ENCODE measurements around the gene BLOC1S2. TPM values are rescaled to one million over a fixed set of nuclear protein-coding genes. Genes with fewer than 3 reads are reported as not detected.

The BLOC1S2 gene
- polyA plus RNA-seq, 2 of the 4 experiments (the other 2 are of a cell fraction) = 90.9 to 91.0 TPM

- Histone ChIP-seq H3K4me2 (peak overlapping the region; percentile 23; the same call in 1 of the 3 replicates), H3K4me3 (no peak overlapping the region), H3K9me3 (no peaks in the 10 kb centered on the region), H3K4me1 (peaks cover 26% of the 10 kb centered on the region), H3K27ac (peak overlapping the region in 1 of 2 experiments; percentile 28; a peak in 2 of 6 replicates)
- TF ChIP-seq RAD21 (conservative IDR thresholded peaks at IDR 0.05 in 1 of 2, IDR thresholded peaks at IDR 0.05 in 1 of 2) (no peak), FOSL2 (IDR thresholded peaks at IDR 0.05) (peak; percentile 47; the same call in 1 of the 2 replicates), FOSL2 (CRISPR knock-in tag; IDR thresholded peaks at IDR 0.05) (no peak), ZFP36 (IDR thresholded peaks at IDR 0.05; ENCODE audit: borderline replicate concordance, partially characterized antibody) (no peak), EP300 (IDR thresholded peaks at IDR 0.05) (peak in 1 of 2 experiments; percentile 12; a peak in 1 of 5 replicates), EHF (CRISPR knock-in tag; IDR thresholded peaks at IDR 0.05) (no peak), JUNB (IDR thresholded peaks at IDR 0.05) (peak; percentile 32; the same call in 1 of the 2 replicates), E2F6 (IDR thresholded peaks at IDR 0.05; ENCODE audit: borderline replicate concordance, low read depth) (no peak), PBX3 (IDR thresholded peaks at IDR 0.05) (no peak), MAFK (IDR thresholded peaks at IDR 0.05; ENCODE audit: partially characterized antibody) (no peak)
- ATAC-seq (peak in 1 of 2 experiments; percentile 46; a peak in 3 of 6 replicates), FAIRE-seq (no peak), DNase-seq (ENCODE audit: low read depth in 1 of 2, low spot score in 1 of 2) (no peak)
- 67% methylated on average over 3 of the region's 3 CpGs for WGBS (ENCODE audit: missing lambda C conversion rate)
- ChIA-PET POLR2A (interaction anchor here (0.9 kb wide), 1 partner anchor 21 kb away, joined by 4 read pairs; the partner anchor contains the start of gene BLOC1S2), CTCF (interaction anchor here (0.7 to 2.0 kb wide), 6 partner anchors 11 to 126 kb away, joined by 3 to 5 read pairs (median 4); partner anchors contain the start of gene PKD2L1)
Observed at GRCh38 chr10:100307684-100308083, 21.2 kb upstream of the BLOC1S2 start.

- no peak for ATAC-seq
- no peaks in the 10 kb centered on the region for H3K9me3 ChIP-seq
- peak overlapping the region in 1 of 2 experiments; percentile 28; a peak in 2 of 6 replicates for H3K27ac ChIP-seq
- H3K4me3 ChIP-seq = no peak overlapping the region
- ChIA-PET CTCF (interaction anchor here (0.6 to 2.0 kb wide), 6 partner anchors 11 to 127 kb away, joined by 3 to 5 read pairs (median 4); partner anchors contain the start of gene PKD2L1), POLR2A (interaction anchor here (0.9 kb wide), 1 partner anchor 20 kb away, joined by 4 read pairs; the partner anchor contains the start of gene BLOC1S2)
- H3K4me2 ChIP-seq = no peak overlapping the region
- peaks cover 20% of the 10 kb centered on the region for H3K4me1 ChIP-seq
- no peak for TF ChIP-seq POLR2AphosphoS2 (conservative IDR thresholded peaks at IDR 0.05; ENCODE audit: low read length)
- TF ChIP-seq HOXB13 (CRISPR knock-in tag; IDR thresholded peaks at IDR 0.05; ENCODE audit: low read depth) = no peak
- no peak for TF ChIP-seq CTCF (IDR thresholded peaks at IDR 0.05)
- TF ChIP-seq JUNB (IDR thresholded peaks at IDR 0.05) = no peak
- no peak for TF ChIP-seq CEBPB (IDR thresholded peaks at IDR 0.05)
- no peak for TF ChIP-seq RARB (CRISPR knock-in tag; IDR thresholded peaks at IDR 0.05)
- TF ChIP-seq TP53 (CRISPR knock-in tag; IDR thresholded peaks at IDR 0.05) = no peak
- TF ChIP-seq CBX2 (IDR thresholded peaks at IDR 0.05; ENCODE audit: borderline replicate concordance, low read depth) = no peak
- TF ChIP-seq HMGXB4 (CRISPR knock-in tag; IDR thresholded peaks at IDR 0.05; ENCODE audit: borderline replicate concordance) = no peak
- TF ChIP-seq ATOH8 (CRISPR knock-in tag; IDR thresholded peaks at IDR 0.05; ENCODE audit: low read depth) = no peak
- no peak for TF ChIP-seq BHLHE40 (IDR thresholded peaks at IDR 0.05; ENCODE audit: low read depth, low read length)
- TF ChIP-seq USF2 (IDR thresholded peaks at IDR 0.05) = no peak
- no peak for TF ChIP-seq EHMT2 (IDR thresholded peaks at IDR 0.05; ENCODE audit: low read depth)
- no peak for TF ChIP-seq EHF (CRISPR knock-in tag; IDR thresholded peaks at IDR 0.05)
- TF ChIP-seq FOXS1 (CRISPR knock-in tag; IDR thresholded peaks at IDR 0.05) = no peak
- TF ChIP-seq CHD2 (IDR thresholded peaks at IDR 0.05; ENCODE audit: low read length, partially characterized antibody) = no peak
- TF ChIP-seq PHF8 (IDR thresholded peaks at IDR 0.05; ENCODE audit: borderline replicate concordance, low read depth) = no peak
- no peak for TF ChIP-seq RNF2 (IDR thresholded peaks at IDR 0.05; ENCODE audit: borderline replicate concordance, low read depth)
- no peak for TF ChIP-seq MAZ (IDR thresholded peaks at IDR 0.05; ENCODE audit: borderline replicate concordance, low read depth, low read length)
- TF ChIP-seq NPAS2 (CRISPR knock-in tag; IDR thresholded peaks at IDR 0.05; ENCODE audit: borderline replicate concordance) = no peak
- 92% methylated on average over 5 of the region's 5 CpGs for WGBS (ENCODE audit: missing lambda C conversion rate)
- DNase-seq (ENCODE audit: low read depth in 1 of 2, low spot score in 1 of 2) = no peak
- FAIRE-seq = no peak
Observed at GRCh38 chr10:100306861-100307260, 20.4 kb upstream of the BLOC1S2 start.

Data from A549 (cell line).